Measurements from ENCODE around the gene PRPS2.
A peak's percentile ranks its signal among the peaks of the same experiment; 100 is the strongest.

PRPS2 gene

GRCh38 chrX:12866451-12867377, 75.5 kb downstream of the PRPS2 start, which contains the start of gene TLR7:
Gene TLR7, plus strand, starts transcription at chrX:12867072. Its CDS starts 507 bp downstream, at chrX:12867579.
- H3K9me3 Mint-ChIP-seq: no peaks in the 10 kb centered on the region
- H3K4me3 Mint-ChIP-seq: peak within 1 kb of the TSS; percentile 28
- no peak for ATAC-seq
- H3K36me3 Mint-ChIP-seq: no peaks in the 10 kb centered on the region
- no peak within 1 kb of the TSS for H3K27ac Mint-ChIP-seq
- no peak for DNase-seq (ENCODE audit: low spot score in 2 of 2)
- no peaks in the 10 kb centered on the region for H3K4me1 Mint-ChIP-seq

GRCh38 chrX:12867685-12868084, 76.5 kb downstream of the PRPS2 start:
- ATAC-seq (no peak), DNase-seq (ENCODE audit: low spot score in 2 of 2) (no peak)
- Mint-ChIP-seq H3K4me3 (peak overlapping the region; percentile 28), H3K27ac (no peak overlapping the region), H3K36me3 (no peaks in the 10 kb centered on the region), H3K9me3 (no peaks in the 10 kb centered on the region), H3K4me1 (no peaks in the 10 kb centered on the region)

- ATAC-seq (no peak), DNase-seq (ENCODE audit: low spot score in 2 of 2) (no peak)
- Mint-ChIP-seq H3K4me3 (no peak overlapping the region), H3K36me3 (no peaks in the 10 kb centered on the region), H3K4me1 (no peaks in the 10 kb centered on the region), H3K27ac (no peak overlapping the region), H3K9me3 (no peaks in the 10 kb centered on the region)
Measured at GRCh38 chrX:12868747-12869146, 77.5 kb downstream of the PRPS2 start.

GRCh38 chrX:12871257-12871656, 80.0 kb downstream of the PRPS2 start:
- no peak overlapping the region for H3K4me3 Mint-ChIP-seq
- no peak for DNase-seq (ENCODE audit: low spot score in 2 of 2)
- ATAC-seq: no peak
- no peaks in the 10 kb centered on the region for H3K9me3 Mint-ChIP-seq
- no peaks in the 10 kb centered on the region for H3K36me3 Mint-ChIP-seq
- H3K27ac Mint-ChIP-seq: no peak overlapping the region
- no peaks in the 10 kb centered on the region for H3K4me1 Mint-ChIP-seq

DNA sequence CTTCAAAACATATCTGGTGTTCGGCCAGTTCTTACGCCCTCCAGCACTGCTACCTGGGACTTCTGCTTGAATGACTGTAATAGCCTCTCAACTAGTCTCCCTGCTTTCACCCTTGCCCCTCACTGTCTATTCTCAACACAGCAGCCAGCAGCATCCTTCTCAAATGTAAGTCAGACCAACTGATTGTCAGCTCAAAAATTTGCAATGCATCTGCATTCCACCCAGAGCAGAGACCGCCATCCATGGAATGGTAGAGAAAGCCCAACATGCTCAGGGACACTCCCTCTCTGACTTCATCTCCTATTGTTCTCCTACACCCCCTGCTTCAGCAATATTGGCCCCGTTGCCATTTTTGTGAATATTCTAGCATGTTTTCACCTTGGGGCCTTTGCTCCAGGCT, 81.5 kb downstream of the PRPS2 start:
- Mint-ChIP-seq H3K27ac (no peak overlapping the region), H3K4me3 (no peak overlapping the region), H3K4me1 (no peaks in the 10 kb centered on the region), H3K9me3 (no peaks in the 10 kb centered on the region), H3K36me3 (no peaks in the 10 kb centered on the region)
- ATAC-seq: no peak
- no peak for DNase-seq (ENCODE audit: low spot score in 2 of 2)

All from stimulated activated effector memory CD8-positive, alpha-beta T cell treated with anti-CD3 and anti-CD28 coated beads, Interleukin-12 subunit alpha, Interleukin-12 subunit beta, amount 100 ng/mL, for 72 hours (primary cell).